GM12878 (cell line): ENCODE measurements around the gene AGAP1. TPM values are rescaled to one million over a fixed set of nuclear protein-coding genes. Genes with fewer than 3 reads are reported as not detected.

Experiments
- ATAC-seq: fragments of 200-7000 bp; cut with Tn5 transposase; 3 replicates; pipeline ENCODE4 v1.9.1; 2020; ENCODE audit warnings: mild to moderate bottlenecking, moderate library complexity
- BruUV-seq: library from RNA; stranded (reverse); fragments of 400-500 nt; replicated peaks from 2 replicates; lab custom pipeline; 2021; lab: Mats Ljungman, UMichigan
- CTCF ChIA-PET: fragments of 300-600 bp; sonication (Branson Sonifier 250); formaldehyde crosslinking; extraction: SDS; loops from one replicate; lab custom pipeline; 2021; ENCODE audit warnings: inconsistent platforms; lab: Yijun Ruan, JAX
- POLR2A ChIA-PET: fragments of 350-600 bp; formaldehyde crosslinking; extraction: SDS; loops from one replicate; lab custom pipeline; 2021; ENCODE audit warnings: inconsistent platforms; lab: Charles Lee
- RAD21 ChIA-PET: fragments of 300-600 bp; sonication (Branson Sonifier 250); formaldehyde crosslinking; loops from one replicate; lab custom pipeline; 2023; ENCODE audit warnings: antibody characterized with exemption; ENCODE audit not compliant: unreplicated experiment; lab: Charles Lee
- SMC1A ChIA-PET: fragments of 300-600 bp; sonication (Branson Sonifier 250); formaldehyde crosslinking; loops from one replicate; lab custom pipeline; 2023; ENCODE audit not compliant: unreplicated experiment, uncharacterized antibody; lab: Charles Lee
- DNase-seq: peaks from one replicate; pipeline ENCODE4 v3.0.0-alpha.2; 2011; ENCODE audit warnings: low read depth, low spot score
- FAIRE-seq: peaks from 3 replicates; lab custom pipeline; 2011; peaks lifted over from hg19 to GRCh38; lab: Jason Lieb, UNC
- H2AFZ ChIP-seq: 2 replicates; pipeline ENCODE4 v1.6.0; 2011; ENCODE audit warnings: low read depth, low read length, control low read depth; ENCODE audit not compliant: control insufficient read depth
- H3K27ac ChIP-seq: 2 replicates; pipeline ENCODE4 v1.5.1; 2011; ENCODE audit warnings: control low read depth; ENCODE audit not compliant: control insufficient read depth, insufficient read depth
- H3K27me3 ChIP-seq, 2 experiments: replicated peaks in 1 of 2; 2 replicates each; pipeline versions ENCODE4 v1.6.0 to v1.6.1; 2011; ENCODE audit warnings: low read length in 1 of 2; ENCODE audit not compliant: control insufficient read depth in 2 of 2, insufficient read depth in 2 of 2
- H3K36me3 ChIP-seq, 2 experiments: 2 replicates each; pipeline ENCODE4 v1.5.1; 2011; ENCODE audit warnings: low read length in 1 of 2; ENCODE audit not compliant: control insufficient read depth in 2 of 2, insufficient read depth in 2 of 2
- H3K4me1 ChIP-seq: 2 replicates; pipeline ENCODE4 v1.6.1; 2011; ENCODE audit warnings: mild to moderate bottlenecking, low read length, moderate library complexity, mixed read lengths; ENCODE audit not compliant: control insufficient read depth, insufficient read depth
- H3K4me2 ChIP-seq: 2 replicates; pipeline ENCODE4 v1.6.0; 2011; ENCODE audit warnings: control low read depth; ENCODE audit not compliant: control insufficient read depth, insufficient read depth
- H3K4me3 ChIP-seq: fragments of 200-600 bp; sonication (generic); 2 replicates; pipeline ENCODE4 v1.5.1; 2016
- H3K79me2 ChIP-seq: 2 replicates; pipeline ENCODE4 v1.6.0; 2011; ENCODE audit warnings: low read length; ENCODE audit not compliant: control insufficient read depth, insufficient read depth
- H3K9ac ChIP-seq: 2 replicates; pipeline ENCODE4 v1.8.0; 2011; ENCODE audit warnings: low read length, control low read depth, mixed read lengths; ENCODE audit not compliant: control insufficient read depth, insufficient read depth
- H3K9me3 ChIP-seq: replicated peaks from 3 replicates; pipeline ENCODE4 v1.5.1; 2011; ENCODE audit warnings: mild to moderate bottlenecking, low read length; ENCODE audit not compliant: control insufficient read depth, insufficient read depth
- H4K20me1 ChIP-seq: 2 replicates; pipeline ENCODE4 v1.6.0; 2011; ENCODE audit not compliant: control insufficient read depth, insufficient read depth
- ATF7 ChIP-seq: fragments of 450-650 bp; IDR thresholded peaks from 2 replicates; pipeline ENCODE4 v1.6.1; 2016; ENCODE audit warnings: low read depth, mild to moderate bottlenecking
- CHD2 ChIP-seq: IDR thresholded peaks from 2 replicates; pipeline ENCODE4 v1.6.1; 2011; ENCODE audit warnings: low read depth, low read length, improper control_type of control experiment, borderline replicate concordance
- CREB1 ChIP-seq: IDR thresholded peaks from 2 replicates; pipeline ENCODE4 v1.6.1; 2012; ENCODE audit warnings: low read depth, mild to moderate bottlenecking, inconsistent platforms
- JUNB ChIP-seq: IDR thresholded peaks from 2 replicates; pipeline ENCODE4 v1.6.1; 2016; ENCODE audit warnings: antibody characterized with exemption, mild to moderate bottlenecking
- KDM1A ChIP-seq: fragments of 200-600 bp; sonication (generic); IDR thresholded peaks from 2 replicates; pipeline ENCODE4 v1.6.1; 2016; ENCODE audit warnings: borderline replicate concordance
- RAD21 ChIP-seq: IDR thresholded peaks from 2 replicates; pipeline ENCODE4 v1.6.1; 2011; ENCODE audit warnings: mild to moderate bottlenecking, low read depth, low read length, moderate library complexity; ENCODE audit not compliant: insufficient read depth
- TARDBP ChIP-seq: IDR thresholded peaks from 2 replicates; pipeline ENCODE4 v1.6.1; 2016; ENCODE audit warnings: borderline replicate concordance
- TCF12 ChIP-seq: IDR thresholded peaks from 2 replicates; pipeline ENCODE4 v1.6.1; 2011; ENCODE audit warnings: low read depth, mild to moderate bottlenecking, low read length
- ZBED1 ChIP-seq: IDR thresholded peaks from 2 replicates; pipeline ENCODE4 v1.6.1; 2016; ENCODE audit warnings: borderline replicate concordance
- WGBS: methylation state at CpG from one replicate; pipeline ENCODE4 v1.1.6; 2016; ENCODE audit warnings: low lambda C conversion rate; ENCODE audit not compliant: insufficient replicate concordance, insufficient coverage; ENCODE audit errors: missing lambda C conversion rate; 5-methylcytosine and 5-hydroxymethylcytosine counted together
- in situ Hi-C: fragments of 300-500 bp; cut with MboI; formaldehyde crosslinking; loops from 9 replicates; pipeline ENCODE4 v1.14.3; 2018; ENCODE audit warnings: mixed read lengths
- intact Hi-C: fragments of 100-400 bp; cut with micrococcal nuclease; formaldehyde crosslinking; loops from one replicate; pipeline ENCODE4 v1.14.2; 2022; ENCODE audit not compliant: unreplicated experiment
- polyA plus RNA-seq, 11 experiments: library from polyadenylated mRNA; depleted of rRNA in 4 of 11; unstranded in 6 of 11; stranded (reverse) in 5 of 11; fragments of >200 nt; fragmentation: Nextera tagmentation in 4 of 11; fragmentation: Illumina TruSeq in 1 of 11; extraction: Ambion mirVana in 4 of 11; extraction: Trizol in 1 of 11; gene quantifications; 1 replicate in 1 of 11; 2 replicates in 10 of 11; pipeline versions ENCODE4 v1.2.1 to v1.2.3, GENCODE V29; 2011 to 2016; ENCODE audit warnings: inconsistent platforms in 2 of 11, missing spikeins in 2 of 11, low read depth in 1 of 11
- total RNA-seq, 4 experiments: library from RNA; depleted of rRNA in 3 of 4; stranded (reverse); fragments of >200 nt in 3 of 4; fragmentation: Illumina TruSeq in 1 of 4; extraction: Trizol in 1 of 4; gene quantifications; 2 replicates each; pipeline versions ENCODE4 v1.2.1 to v1.2.3, GENCODE V29; 2013 to 2021
- TF ChIP-seq, protein P1 (sequence below): fragments of 450-650 bp; IDR thresholded peaks from 2 replicates; pipeline ENCODE4 v1.6.1; 2017; ENCODE audit warnings: mild to moderate bottlenecking, low read depth, inconsistent platforms; ENCODE audit not compliant: poor library complexity, severe bottlenecking
- TF ChIP-seq, protein P2 (sequence below): fragments of 450-650 bp; IDR thresholded peaks from 2 replicates; pipeline ENCODE4 v1.6.1; 2016; ENCODE audit warnings: mild to moderate bottlenecking

Gene AGAP1
- total and polyA plus RNA-seq, 10 of the 15 experiments (the other 5 are each of a cell fraction or from before 2014, with no cell fraction given): 0.05 to 0.15 (median 0.06) TPM; not detected in 7

DNA sequence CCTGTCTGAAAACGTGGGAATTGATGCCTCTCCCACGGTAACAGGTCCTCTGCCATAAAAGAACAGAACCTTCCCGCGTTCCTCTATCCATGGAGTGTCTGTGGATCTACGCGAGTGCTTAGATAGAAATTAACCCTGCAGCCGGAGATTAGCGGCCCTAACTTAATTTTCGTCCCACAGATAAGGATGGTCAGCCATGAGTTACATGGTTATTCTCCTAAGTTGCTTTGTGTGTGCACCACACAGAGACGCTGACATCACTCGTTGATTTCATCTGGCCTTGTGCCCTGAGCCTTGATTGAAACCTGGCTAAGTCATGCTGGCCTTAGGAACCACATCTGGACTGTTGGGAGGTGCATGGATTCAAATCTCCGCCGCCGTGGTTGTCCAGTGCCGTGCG is 542.2 kb downstream of the AGAP1 start (continued):
- TF ChIP-seq RAD21 (no peak), ZBED1 (no peak), JUNB (no peak), CHD2 (no peak)
- TF ChIP-seq, protein P1, sequence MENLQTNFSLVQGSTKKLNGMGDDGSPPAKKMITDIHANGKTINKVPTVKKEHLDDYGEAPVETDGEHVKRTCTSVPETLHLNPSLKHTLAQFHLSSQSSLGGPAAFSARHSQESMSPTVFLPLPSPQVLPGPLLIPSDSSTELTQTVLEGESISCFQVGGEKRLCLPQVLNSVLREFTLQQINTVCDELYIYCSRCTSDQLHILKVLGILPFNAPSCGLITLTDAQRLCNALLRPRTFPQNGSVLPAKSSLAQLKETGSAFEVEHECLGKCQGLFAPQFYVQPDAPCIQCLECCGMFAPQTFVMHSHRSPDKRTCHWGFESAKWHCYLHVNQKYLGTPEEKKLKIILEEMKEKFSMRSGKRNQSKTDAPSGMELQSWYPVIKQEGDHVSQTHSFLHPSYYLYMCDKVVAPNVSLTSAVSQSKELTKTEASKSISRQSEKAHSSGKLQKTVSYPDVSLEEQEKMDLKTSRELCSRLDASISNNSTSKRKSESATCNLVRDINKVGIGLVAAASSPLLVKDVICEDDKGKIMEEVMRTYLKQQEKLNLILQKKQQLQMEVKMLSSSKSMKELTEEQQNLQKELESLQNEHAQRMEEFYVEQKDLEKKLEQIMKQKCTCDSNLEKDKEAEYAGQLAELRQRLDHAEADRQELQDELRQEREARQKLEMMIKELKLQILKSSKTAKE: no peak

DNA sequence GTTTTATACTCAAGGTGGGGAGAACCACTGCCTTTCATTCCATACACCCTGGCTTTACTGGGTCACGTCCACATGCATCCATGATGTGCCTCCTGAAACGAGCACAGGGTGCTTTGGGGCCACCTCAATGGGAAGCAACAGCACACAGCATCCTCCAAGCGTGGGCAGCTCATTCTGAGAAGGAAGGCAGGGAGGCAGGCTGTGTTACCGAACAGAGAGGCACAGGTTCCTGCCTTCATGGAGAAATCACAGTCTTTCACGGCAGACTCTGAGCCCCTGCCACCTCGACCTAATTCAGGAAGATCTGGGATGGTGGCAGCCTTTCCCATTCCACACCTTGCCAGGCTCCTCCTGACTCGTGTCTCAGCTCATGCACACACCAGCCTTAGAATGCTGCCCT is 544.3 kb downstream of the AGAP1 start:
- Histone ChIP-seq H3K36me3 (no peaks in the 10 kb centered on the region), H3K4me1 (no peaks in the 10 kb centered on the region), H3K27me3 (no peaks in the 10 kb centered on the region; a peak in 1 of 4 replicates), H3K4me3 (no peak overlapping the region), H3K9me3 (no peaks in the 10 kb centered on the region), H2AFZ (no peak overlapping the region), H4K20me1 (no peaks in the 10 kb centered on the region), H3K4me2 (no peak overlapping the region), H3K27ac (no peak overlapping the region), H3K9ac (no peak overlapping the region), H3K79me2 (no peaks in the 10 kb centered on the region)
- no peak for FAIRE-seq
- intact Hi-C loops (no loop called here), in situ Hi-C loops (no loop called here)
- TF ChIP-seq ATF7: no peak
- no peak for TF ChIP-seq KDM1A
- TF ChIP-seq, protein P1: no peak
- TF ChIP-seq TCF12: no peak
- TF ChIP-seq, protein P2, sequence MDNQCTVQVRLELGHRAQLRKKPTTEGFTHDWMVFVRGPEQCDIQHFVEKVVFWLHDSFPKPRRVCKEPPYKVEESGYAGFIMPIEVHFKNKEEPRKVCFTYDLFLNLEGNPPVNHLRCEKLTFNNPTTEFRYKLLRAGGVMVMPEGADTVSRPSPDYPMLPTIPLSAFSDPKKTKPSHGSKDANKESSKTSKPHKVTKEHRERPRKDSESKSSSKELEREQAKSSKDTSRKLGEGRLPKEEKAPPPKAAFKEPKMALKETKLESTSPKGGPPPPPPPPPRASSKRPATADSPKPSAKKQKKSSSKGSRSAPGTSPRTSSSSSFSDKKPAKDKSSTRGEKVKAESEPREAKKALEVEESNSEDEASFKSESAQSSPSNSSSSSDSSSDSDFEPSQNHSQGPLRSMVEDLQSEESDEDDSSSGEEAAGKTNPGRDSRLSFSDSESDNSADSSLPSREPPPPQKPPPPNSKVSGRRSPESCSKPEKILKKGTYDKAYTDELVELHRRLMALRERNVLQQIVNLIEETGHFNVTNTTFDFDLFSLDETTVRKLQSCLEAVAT: no peak
- TF ChIP-seq CREB1: no peak
- no peak for TF ChIP-seq TARDBP
- ChIA-PET POLR2A (no interaction called here), CTCF (interaction anchor here (0.7 kb wide), 1 partner anchor 259 kb away, joined by 3 read pairs; no protein-coding TSS in a partner anchor), SMC1A (no interaction called here), RAD21 (no interaction called here)
- 23% methylated on average over 7 of the region's 7 CpGs for WGBS
- no peak for ATAC-seq
- DNase-seq: no peak
- BruUV-seq: no TSS peak
